Measurements from ENCODE around the gene KRT32.
A peak's percentile ranks its signal among the peaks of the same experiment; 100 is the strongest.

KRT32 gene

GRCh38 chr17:41468346-41468745 is 1.2 kb upstream of the KRT32 start:
- DNase-seq (ENCODE audit: insufficient read length, low spot score) (no peak), FAIRE-seq (no peak)

GRCh38 chr17:41467561-41467960 is 375 bp upstream of the KRT32 start:
- FAIRE-seq (no peak), DNase-seq (ENCODE audit: insufficient read length, low spot score) (no peak)

- DNase-seq (ENCODE audit: insufficient read length, low spot score) = peak; percentile 95
These were observed 2.5 kb downstream of the KRT32 start for GRCh38 chr17:41464682-41465081.

GRCh38 chr17:41464173-41464572 is 3.0 kb downstream of the KRT32 start:
- FAIRE-seq = peak; percentile 52
- DNase-seq (ENCODE audit: insufficient read length, low spot score) = no peak

More at GRCh38 chr17:41464682-41465081, 2.5 kb downstream of the KRT32 start:
- peak; percentile 95 for FAIRE-seq

DNA sequence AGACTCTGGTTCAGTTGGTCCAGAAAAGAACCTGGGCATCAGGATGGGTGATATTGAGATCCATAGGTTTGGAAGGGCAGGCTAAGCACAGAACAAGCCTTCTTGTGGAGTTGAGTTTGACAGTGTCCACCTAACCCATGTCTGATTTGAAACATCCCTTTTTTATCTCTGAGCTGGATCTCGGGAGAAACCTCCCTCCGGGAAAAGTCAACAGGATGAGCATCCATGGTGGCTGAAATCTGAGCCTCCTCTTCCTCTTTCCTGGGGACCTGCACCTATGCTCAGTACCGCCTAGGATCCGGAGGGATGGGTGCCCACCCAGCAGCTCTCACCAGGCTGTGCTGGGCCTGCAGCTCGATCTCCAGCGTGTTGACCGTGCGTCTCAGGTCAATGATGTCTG is 3.4 kb downstream of the KRT32 start:
- FAIRE-seq (peak; percentile 16), DNase-seq (ENCODE audit: insufficient read length, low spot score) (no peak)

DNA sequence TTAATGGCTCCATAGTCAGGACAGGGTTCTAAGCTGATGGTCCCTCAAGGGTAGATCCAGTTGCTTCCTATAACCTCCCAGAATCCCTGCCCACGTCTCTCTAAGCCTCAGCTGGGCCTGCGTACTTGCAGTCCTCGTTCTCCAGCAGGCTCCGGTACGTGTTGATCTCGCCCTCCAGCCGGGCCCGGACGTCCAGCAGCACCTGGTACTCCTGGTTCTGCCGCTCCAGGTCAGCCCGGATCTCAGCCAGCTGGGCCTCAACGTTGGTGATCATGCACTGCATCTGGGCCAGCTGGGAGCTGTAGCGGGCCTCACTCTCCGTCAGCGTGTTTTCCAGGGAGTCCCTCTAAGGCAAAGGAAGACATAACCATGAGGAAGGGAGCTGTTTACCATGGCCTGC is 4.5 kb downstream of the KRT32 start:
- DNase-seq (ENCODE audit: insufficient read length, low spot score) (no peak), FAIRE-seq (no peak)

DNA sequence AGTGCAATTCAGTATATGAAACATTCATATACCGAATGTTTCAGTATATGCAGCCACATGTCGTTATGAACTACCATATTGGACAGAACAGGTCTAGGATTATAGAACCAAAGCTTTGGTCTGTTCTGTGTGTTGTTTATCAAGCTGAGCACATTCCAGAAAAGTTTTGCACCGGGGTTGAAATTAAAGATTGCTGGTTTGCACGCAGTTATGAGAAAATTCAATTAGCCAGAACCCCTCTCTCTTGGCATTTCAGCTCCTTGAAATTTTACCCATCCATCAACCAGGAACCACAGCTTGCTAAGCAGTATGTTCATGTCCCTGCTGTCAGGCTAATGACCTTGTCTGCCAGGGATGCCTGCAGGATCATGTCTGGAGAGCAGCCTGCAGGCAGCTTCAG is 9.5 kb downstream of the KRT32 start:
- FAIRE-seq (no peak), DNase-seq (ENCODE audit: insufficient read length, low spot score) (no peak)

GRCh38 chr17:41456204-41456603 is 11.0 kb downstream of the KRT32 start:
- FAIRE-seq = no peak
- DNase-seq (ENCODE audit: insufficient read length, low spot score) = no peak

GRCh38 chr17:41455236-41455635 is 11.9 kb downstream of the KRT32 start:
- FAIRE-seq (no peak), DNase-seq (ENCODE audit: insufficient read length, low spot score) (no peak)

- DNase-seq (ENCODE audit: insufficient read length, low spot score) = no peak
- FAIRE-seq = no peak
These were observed 14.1 kb downstream of the KRT32 start for GRCh38 chr17:41453066-41453465.

DNA sequence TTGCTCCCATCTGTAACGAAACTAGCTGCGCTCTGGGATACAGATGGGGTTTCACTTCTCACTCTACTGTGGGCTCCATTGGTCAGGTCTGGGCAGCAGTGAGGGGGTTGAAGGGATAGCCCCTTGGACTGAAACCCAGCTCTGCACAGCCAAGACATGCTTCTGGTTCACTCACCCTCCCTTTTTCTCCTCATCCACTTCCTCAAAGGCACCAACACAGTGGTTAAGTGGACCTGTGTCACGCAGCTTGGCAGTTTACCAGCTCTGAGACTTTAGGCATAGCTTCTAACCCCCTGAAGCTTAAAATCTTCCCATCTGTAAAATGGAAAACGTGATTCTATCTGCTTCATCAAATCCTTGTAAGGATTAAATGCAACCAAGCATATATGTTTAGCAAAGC is 14.9 kb downstream of the KRT32 start:
- no peak for DNase-seq (ENCODE audit: insufficient read length, low spot score)
- no peak for FAIRE-seq

- FAIRE-seq (no peak), DNase-seq (ENCODE audit: insufficient read length, low spot score) (no peak)
These were observed 15.9 kb downstream of the KRT32 start for GRCh38 chr17:41451154-41451728.

GRCh38 chr17:41449008-41449407 is 18.2 kb downstream of the KRT32 start:
- FAIRE-seq (no peak), DNase-seq (ENCODE audit: insufficient read length, low spot score) (no peak)

DNA sequence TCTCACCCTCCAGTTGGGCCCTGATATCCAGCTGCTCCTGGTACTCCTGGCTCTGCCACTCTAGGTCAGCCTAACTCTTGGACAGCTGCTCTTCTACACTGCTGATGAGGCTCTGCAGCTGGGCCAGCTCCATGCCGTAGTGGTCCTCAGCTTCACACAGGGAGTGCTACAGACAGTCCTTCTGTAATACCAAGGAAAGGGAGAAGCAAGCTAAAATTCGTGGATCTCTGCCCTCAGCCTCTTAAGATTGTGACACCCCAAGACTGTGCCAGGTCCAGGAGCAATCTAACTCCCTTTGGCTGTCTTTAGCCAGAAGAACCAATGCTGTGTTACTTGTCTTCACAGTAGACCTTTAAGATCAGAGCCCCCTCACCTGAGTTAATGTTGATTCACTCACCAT is 18.7 kb downstream of the KRT32 start:
- no peak for DNase-seq (ENCODE audit: insufficient read length, low spot score)
- FAIRE-seq = no peak

GRCh38 chr17:41446806-41447205 is 20.4 kb downstream of the KRT32 start:
- FAIRE-seq (no peak), DNase-seq (ENCODE audit: insufficient read length, low spot score) (no peak)

- FAIRE-seq (no peak), DNase-seq (ENCODE audit: insufficient read length, low spot score) (no peak)
These were observed 22.5 kb downstream of the KRT32 start for GRCh38 chr17:41444640-41445039.

DNA sequence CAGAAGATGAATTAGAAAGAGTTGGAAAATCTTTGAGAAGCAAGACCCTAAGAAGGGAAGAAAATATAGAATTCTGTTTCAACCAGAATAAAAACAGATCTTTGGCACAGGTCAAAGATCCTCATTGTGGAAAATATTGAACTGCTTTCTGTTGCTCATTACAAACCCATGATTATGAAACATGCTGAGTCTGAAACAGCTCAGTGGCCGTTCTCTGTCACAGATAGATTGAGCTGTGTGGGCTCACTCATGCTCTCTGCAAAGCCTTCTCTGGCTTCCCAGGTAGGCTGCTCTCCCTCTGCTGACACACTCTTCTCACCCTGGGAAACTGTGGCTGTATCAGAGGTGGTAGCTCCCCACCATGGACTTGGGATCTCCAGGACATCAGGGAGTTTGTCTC is 23.0 kb downstream of the KRT32 start:
- DNase-seq (ENCODE audit: insufficient read length, low spot score) = no peak
- FAIRE-seq = peak; percentile 28

- peak; percentile 45 for DNase-seq (ENCODE audit: insufficient read length, low spot score)
- FAIRE-seq = peak; percentile 46
These were observed 24.4 kb downstream of the KRT32 start for GRCh38 chr17:41442739-41443138.

DNA sequence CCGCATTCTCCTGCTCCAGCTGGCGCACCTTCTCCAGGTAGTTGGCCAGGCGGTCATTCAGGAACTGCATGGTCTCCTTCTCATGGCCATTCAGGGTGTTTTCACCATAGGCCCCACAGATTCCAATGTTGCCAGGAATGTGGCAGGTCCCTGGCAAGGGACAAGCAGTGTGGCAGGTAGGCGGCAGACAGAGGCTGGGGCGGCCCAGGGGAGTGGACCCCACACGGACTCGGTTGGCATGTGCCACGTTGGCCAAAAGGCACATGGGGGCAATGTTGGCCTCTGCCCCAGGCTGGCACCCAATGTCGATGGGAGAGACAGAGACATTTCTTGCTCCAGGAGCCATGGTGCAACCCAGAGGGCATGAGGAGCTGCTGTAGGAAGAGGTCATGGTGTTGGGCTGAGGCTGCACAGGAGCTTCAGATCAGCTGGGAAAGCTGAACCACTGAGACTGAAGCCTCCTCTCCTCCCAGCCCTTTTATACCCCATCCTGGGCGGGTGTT is 26.6 kb downstream of the KRT32 start, which contains the start of gene KRT38:
Gene KRT38, minus strand, starts transcription at position 453 of the 503 bp plus-strand sequence. Its CDS starts 62 bp downstream, at position 391.
- FAIRE-seq = peak; percentile 83
- DNase-seq (ENCODE audit: insufficient read length, low spot score) = no peak

DNA sequence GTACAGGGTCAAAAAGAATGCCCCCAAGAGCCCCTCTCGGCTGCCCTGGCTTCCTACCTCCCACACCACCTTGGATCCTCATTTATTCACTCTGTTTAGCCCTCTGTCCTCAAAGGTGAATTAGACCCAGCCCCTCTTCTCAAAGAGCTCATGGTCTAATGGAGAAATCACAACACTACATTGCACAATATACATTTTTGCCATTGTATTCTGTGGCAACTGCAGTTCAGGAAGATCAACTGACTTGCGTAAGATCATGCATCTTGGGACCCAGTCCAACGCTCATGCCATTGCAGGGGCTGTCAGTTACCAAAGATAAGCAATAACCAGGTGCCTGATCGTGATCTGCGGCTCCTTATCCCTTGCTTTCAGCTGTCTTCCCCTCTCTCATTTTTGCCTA is 27.8 kb downstream of the KRT32 start:
- DNase-seq (ENCODE audit: insufficient read length, low spot score) = no peak
- no peak for FAIRE-seq

DNA sequence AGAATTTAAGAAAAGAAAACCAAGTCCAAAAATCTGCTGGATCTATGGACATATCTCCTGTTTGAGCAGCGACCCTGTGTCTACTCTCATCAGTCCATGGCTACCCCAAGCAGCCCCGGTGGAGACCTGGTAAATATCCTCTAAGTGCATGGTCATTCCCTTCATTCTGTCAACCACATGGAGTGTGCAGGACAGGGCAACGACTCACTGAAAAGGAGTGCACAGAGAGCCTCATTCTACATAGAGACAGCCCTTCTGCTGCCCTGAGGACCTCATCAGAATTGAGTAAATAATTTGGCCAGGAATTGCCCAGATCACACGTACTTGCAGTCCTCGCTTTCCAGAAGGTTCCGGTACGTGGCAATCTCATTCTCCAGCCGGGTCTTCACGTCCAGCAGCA is 29.4 kb downstream of the KRT32 start:
- peak; percentile 20 for FAIRE-seq
- DNase-seq (ENCODE audit: insufficient read length, low spot score) = no peak

- FAIRE-seq (no peak), DNase-seq (ENCODE audit: insufficient read length, low spot score) (no peak)
These were observed 29.9 kb downstream of the KRT32 start for GRCh38 chr17:41437254-41437653.

- peak; percentile 4 for FAIRE-seq
These were observed 32.8 kb downstream of the KRT32 start for GRCh38 chr17:41434415-41434814.

More at GRCh38 chr17:41434415-41434814, 32.8 kb downstream of the KRT32 start:
- DNase-seq (ENCODE audit: insufficient read length, low spot score) = no peak

Data from HTR-8/SVneo (cell line).